Stimulated activated CD4-positive, alpha-beta T cell treated with anti-CD3 and anti-CD28 coated beads, Interleukin-2, amount 100 ng/mL, for 4 hours (primary cell): ENCODE data around the gene OR2T1.
"Not testable (repeated sequence)": the region's sequence is repeated elsewhere in the genome, so short reads cannot be mapped to it uniquely, and the experiment has no call there.

Experiments used
- DNase-seq: peaks from one replicate; pipeline ENCODE4 v3.0.0-alpha.2; 2020; ENCODE audit warnings: low read depth

OR2T1 gene

GRCh38 chr1:248402748-248403147, at the start of gene OR2T1:
Gene OR2T1 (plus strand): TSS chr1:248403048. CDS start chr1:248406148, 3,100 bp downstream.
- no peak for DNase-seq

- no peak for DNase-seq
Observed at GRCh38 chr1:248359415-248359814, 43.4 kb upstream of the OR2T1 start.

- no peak for DNase-seq
Observed at GRCh38 chr1:248361121-248361715, 41.6 kb upstream of the OR2T1 start, which contains the start of gene OR2T4. Gene OR2T4 (plus strand): TSS chr1:248361665. CDS start chr1:248361665, 0 bp downstream.

- no peak for DNase-seq
Observed at GRCh38 chr1:248366609-248367008, 36.2 kb upstream of the OR2T1 start.

GRCh38 chr1:248372394-248372793, 30.5 kb upstream of the OR2T1 start:
- no peak for DNase-seq

- no peak for DNase-seq
Observed at GRCh38 chr1:248373761-248374160, 29.1 kb upstream of the OR2T1 start.

GRCh38 chr1:248375446-248375845, 27.4 kb upstream of the OR2T1 start, which contains the start of gene OR2T6:
Gene OR2T6 (plus strand): TSS chr1:248375746. CDS start chr1:248387609, 11,863 bp downstream.
- no peak for DNase-seq

- DNase-seq: no peak
Observed at GRCh38 chr1:248376916-248377315, 25.9 kb upstream of the OR2T1 start.

- no peak for DNase-seq
Observed at GRCh38 chr1:248380854-248381253, 22.0 kb upstream of the OR2T1 start.

GRCh38 chr1:248388426-248388825, 14.4 kb upstream of the OR2T1 start:
- DNase-seq: no peak

- DNase-seq: no peak
Observed at GRCh38 chr1:248393050-248393449, 9.8 kb upstream of the OR2T1 start.

- no peak for DNase-seq
Observed at GRCh38 chr1:248404024-248404423, 1.2 kb downstream of the OR2T1 start.

GRCh38 chr1:248406721-248407692, 4.2 kb downstream of the OR2T1 start:
- no peak for DNase-seq

- no peak for DNase-seq
Observed at GRCh38 chr1:248416226-248416625, 13.4 kb downstream of the OR2T1 start.

- no peak for DNase-seq
Observed at GRCh38 chr1:248417854-248418253, 15.0 kb downstream of the OR2T1 start.

GRCh38 chr1:248421384-248421783, 18.5 kb downstream of the OR2T1 start:
- no peak for DNase-seq

- not testable (repeated sequence) for DNase-seq
Observed at GRCh38 chr1:248427526-248428191, 24.8 kb downstream of the OR2T1 start.

GRCh38 chr1:248428192-248428533, 25.3 kb downstream of the OR2T1 start:
- not testable (repeated sequence) for DNase-seq

GRCh38 chr1:248431683-248432082, 28.8 kb downstream of the OR2T1 start:
- not testable (repeated sequence) for DNase-seq

GRCh38 chr1:248432201-248432600, 29.4 kb downstream of the OR2T1 start:
- DNase-seq: not testable (repeated sequence)

GRCh38 chr1:248433811-248434415, 31.1 kb downstream of the OR2T1 start:
- not testable (repeated sequence) for DNase-seq

GRCh38 chr1:248434913-248435312, 32.1 kb downstream of the OR2T1 start:
- not testable (repeated sequence) for DNase-seq
